Spleen (tissue), 3 donors: ENCODE results near the gene NLGN4X.

Experiments used
- POLR2A ChIP-seq, 3 donors: fragments of 450-650 bp; IDR thresholded peaks; one replicate each; pipeline ENCODE4 v1.5.1; 2017; ENCODE audit warnings: antibody characterized with exemption in 3 of 3, mild to moderate bottlenecking in 1 of 3
- POLR2AphosphoS5 ChIP-seq, 3 donors: sonication (generic); formaldehyde crosslinking; IDR thresholded peaks; one replicate each; pipeline ENCODE4 v1.5.1; 2017; ENCODE audit warnings: antibody characterized with exemption in 3 of 3

DNA sequence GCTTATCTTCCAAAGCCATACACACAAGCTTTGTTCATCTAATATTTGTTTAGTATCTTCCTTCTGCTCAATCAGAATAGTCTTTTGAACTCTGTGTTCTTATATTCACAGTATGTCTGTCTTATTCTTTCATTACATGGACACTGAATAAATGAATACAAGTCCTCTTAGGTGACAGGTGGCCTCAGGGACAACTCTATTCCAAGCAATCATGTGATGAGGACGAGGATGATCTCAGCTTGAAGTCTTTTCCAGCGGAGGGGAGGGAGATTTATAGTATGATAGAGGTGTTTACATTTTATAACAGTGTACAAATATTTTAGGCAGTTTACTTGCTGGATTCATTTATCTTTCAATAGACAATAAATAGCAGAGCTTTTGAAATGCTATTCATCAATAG, 300.4 kb downstream of the NLGN4X start:
- no peak for TF ChIP-seq POLR2AphosphoS5 (IDR thresholded peaks at IDR 0.05)
- TF ChIP-seq POLR2A (IDR thresholded peaks at IDR 0.05): no peak
